IMR-90 (cell line): ENCODE measurements around the gene PRXL2B. TPM values are rescaled to one million over a fixed set of nuclear protein-coding genes. Genes with fewer than 3 reads are reported as not detected.

Experiments used
- ATAC-seq: fragments of 200-7000 bp; cut with Tn5 transposase; 2 replicates; pipeline ENCODE4 v1.9.1; 2020; ENCODE audit warnings: low read depth, mild to moderate bottlenecking, moderate library complexity
- BruUV-seq: library from RNA; stranded (reverse); fragments of 400-500 nt; replicated peaks from 2 replicates; lab custom pipeline; 2021; lab: Mats Ljungman, UMichigan
- CTCF ChIA-PET: fragments of 300-600 bp; formaldehyde crosslinking; extraction: SDS; loops from one replicate; lab custom pipeline; 2021; ENCODE audit warnings: antibody characterized with exemption; lab: Yijun Ruan, JAX
- POLR2A ChIA-PET: fragments of 300-600 bp; sonication (Branson Sonifier 250); formaldehyde crosslinking; loops from one replicate; lab custom pipeline; 2022; ENCODE audit warnings: antibody characterized with exemption; ENCODE audit not compliant: unreplicated experiment; lab: Charles Lee
- DNase-seq: peaks from one replicate; pipeline ENCODE4 v3.0.0; 2013
- H2AFZ ChIP-seq: replicated peaks from 2 replicates; pipeline ENCODE3; 2013; ENCODE audit warnings: low read length, mild to moderate bottlenecking; ENCODE audit not compliant: poor library complexity
- H2AK5ac ChIP-seq: 2 replicates; pipeline ENCODE4 v1.6.1; 2013; ENCODE audit warnings: low read depth, low read length, inconsistent platforms
- H2AK9ac ChIP-seq: replicated peaks from 2 replicates; pipeline ENCODE3; 2013; ENCODE audit warnings: mild to moderate bottlenecking, low read depth, low read length, moderate library complexity; ENCODE audit not compliant: poor library complexity
- H2BK120ac ChIP-seq: 2 replicates; pipeline ENCODE4 v1.6.1; 2013; ENCODE audit warnings: low read depth, low read length, inconsistent platforms
- H2BK15ac ChIP-seq: 3 replicates; pipeline ENCODE4 v1.6.1; 2013; ENCODE audit warnings: low read depth, low read length, inconsistent platforms
- H2BK20ac ChIP-seq: 2 replicates; pipeline ENCODE4 v1.6.1; 2013; ENCODE audit warnings: low read depth, mild to moderate bottlenecking, inconsistent platforms, low read length, moderate library complexity
- H2BK5ac ChIP-seq: 2 replicates; pipeline ENCODE4 v1.6.1; 2013; ENCODE audit warnings: mild to moderate bottlenecking, low read depth, low read length, inconsistent platforms; ENCODE audit not compliant: poor library complexity, severe bottlenecking
- H3K14ac ChIP-seq: replicated peaks from 2 replicates; pipeline ENCODE4 v1.6.1; 2013; ENCODE audit warnings: low read depth, low read length, inconsistent platforms
- H3K18ac ChIP-seq: 2 replicates; pipeline ENCODE4 v1.6.1; 2013; ENCODE audit warnings: low read depth, low read length, control low read depth
- H3K23ac ChIP-seq: 2 replicates; pipeline ENCODE4 v1.6.1; 2013; ENCODE audit warnings: low read depth, low read length, inconsistent platforms
- H3K27ac ChIP-seq: 2 replicates; pipeline ENCODE4 v1.5.1; 2013; ENCODE audit warnings: mild to moderate bottlenecking, control low read depth, low read length; ENCODE audit not compliant: insufficient read depth
- H3K27me3 ChIP-seq: 2 replicates; pipeline ENCODE4 v1.6.1; 2013; ENCODE audit warnings: low read length; ENCODE audit not compliant: control insufficient read depth, insufficient read depth
- H3K36me3 ChIP-seq: 2 replicates; pipeline ENCODE4 v1.6.1; 2013; ENCODE audit warnings: low read length, mixed read lengths; ENCODE audit not compliant: control insufficient read depth, insufficient read depth
- H3K4ac ChIP-seq: 2 replicates; pipeline ENCODE4 v1.6.1; 2013; ENCODE audit warnings: low read depth, low read length, inconsistent platforms
- H3K4me1 ChIP-seq: 2 replicates; pipeline ENCODE4 v1.6.1; 2013; ENCODE audit warnings: low read length, mixed read lengths; ENCODE audit not compliant: control insufficient read depth, insufficient read depth
- H3K4me2 ChIP-seq: 2 replicates; pipeline ENCODE4 v1.6.1; 2013; ENCODE audit warnings: low read depth, mild to moderate bottlenecking, control low read depth, low read length, moderate library complexity
- H3K4me3 ChIP-seq: 2 replicates; pipeline ENCODE4 v1.5.1; 2013; ENCODE audit warnings: low read depth, mild to moderate bottlenecking, control low read depth, low read length, moderate library complexity; ENCODE audit not compliant: insufficient read depth
- H3K56ac ChIP-seq: 2 replicates; pipeline ENCODE4 v1.6.1; 2013; ENCODE audit warnings: low read length, inconsistent platforms; ENCODE audit not compliant: insufficient read depth; ENCODE audit errors: extremely low read depth
- H3K79me1 ChIP-seq, 2 experiments: 2 replicates each; pipeline ENCODE4 v1.6.1; 2013; ENCODE audit warnings: low read length in 2 of 2, inconsistent platforms in 1 of 2, low read depth in 1 of 2
- H3K9ac ChIP-seq: 2 replicates; pipeline ENCODE4 v1.6.1; 2013; ENCODE audit warnings: low read depth, low read length, control low read depth
- H3K9me1 ChIP-seq: 2 replicates; pipeline ENCODE4 v1.6.1; 2013; ENCODE audit warnings: low read length, inconsistent platforms; ENCODE audit not compliant: insufficient read depth
- H3K9me3 ChIP-seq: 2 replicates; pipeline ENCODE4 v1.6.1; 2013; ENCODE audit warnings: low read length; ENCODE audit not compliant: control insufficient read depth, insufficient read depth
- H4K20me1 ChIP-seq: 2 replicates; pipeline ENCODE4 v1.6.1; 2013; ENCODE audit warnings: low read length, inconsistent platforms; ENCODE audit not compliant: insufficient read depth
- H4K5ac ChIP-seq: 2 replicates; pipeline ENCODE4 v1.6.1; 2013; ENCODE audit warnings: mild to moderate bottlenecking, low read depth, low read length, control low read depth
- H4K8ac ChIP-seq, 2 experiments: 2 replicates each; pipeline ENCODE4 v1.6.1; 2013; ENCODE audit warnings: low read depth in 2 of 2, low read length in 2 of 2, control low read depth in 1 of 2, inconsistent platforms in 1 of 2
- H4K91ac ChIP-seq: 2 replicates; pipeline ENCODE4 v1.6.1; 2013; ENCODE audit warnings: low read depth, low read length, inconsistent platforms; ENCODE audit not compliant: insufficient read depth
- BHLHE40 ChIP-seq: fragments of 150-350 bp; IDR thresholded peaks from 2 replicates; pipeline ENCODE4 v1.6.1; 2016; ENCODE audit warnings: mild to moderate bottlenecking, low read depth, low read length
- CEBPB ChIP-seq: IDR thresholded peaks from 2 replicates; pipeline ENCODE4 v1.6.1; 2012; ENCODE audit warnings: low read depth, low read length, improper control_type of control experiment
- CHD1 ChIP-seq: IDR thresholded peaks from 2 replicates; pipeline ENCODE4 v1.6.1; 2012; ENCODE audit warnings: low read depth, low read length, improper control_type of control experiment
- ELK1 ChIP-seq: fragments of 150-350 bp; IDR thresholded peaks from 2 replicates; pipeline ENCODE4 v1.6.1; 2016; ENCODE audit warnings: low read depth, mild to moderate bottlenecking, low read length, moderate library complexity, borderline replicate concordance
- FOS ChIP-seq: fragments of 150-350 bp; IDR thresholded peaks from 2 replicates; pipeline ENCODE4 v1.6.1; 2016; ENCODE audit warnings: low read depth, low read length
- MAFK ChIP-seq: IDR thresholded peaks from 2 replicates; pipeline ENCODE4 v1.6.1; 2012; ENCODE audit warnings: low read depth, low read length, improper control_type of control experiment
- MAZ ChIP-seq: IDR thresholded peaks from 2 replicates; pipeline ENCODE4 v1.6.1; 2012; ENCODE audit warnings: low read depth, mild to moderate bottlenecking, low read length, improper control_type of control experiment, moderate library complexity, borderline replicate concordance
- MXI1 ChIP-seq: IDR thresholded peaks from 2 replicates; pipeline ENCODE4 v1.6.1; 2012; ENCODE audit warnings: low read depth, mild to moderate bottlenecking, low read length, moderate library complexity, borderline replicate concordance
- NFE2L2 ChIP-seq: fragments of 150-350 bp; IDR thresholded peaks from 2 replicates; pipeline ENCODE4 v1.6.1; 2016; ENCODE audit warnings: low read depth, mild to moderate bottlenecking, low read length
- POLR2A ChIP-seq: IDR thresholded peaks from 2 replicates; pipeline ENCODE4 v1.6.1; 2012; ENCODE audit warnings: mild to moderate bottlenecking, low read depth, low read length
- RAD21 ChIP-seq: IDR thresholded peaks from 2 replicates; pipeline ENCODE4 v1.6.1; 2012; ENCODE audit warnings: low read length, improper control_type of control experiment
- RCOR1 ChIP-seq: IDR thresholded peaks from 2 replicates; pipeline ENCODE4 v1.6.1; 2012; ENCODE audit warnings: mild to moderate bottlenecking, low read length, improper control_type of control experiment; ENCODE audit not compliant: insufficient replicate concordance
- RFX5 ChIP-seq: IDR thresholded peaks from 2 replicates; pipeline ENCODE4 v1.8.0; 2012; ENCODE audit warnings: low read depth, mild to moderate bottlenecking, low read length, moderate library complexity
- SMC3 ChIP-seq: fragments of 150-350 bp; IDR thresholded peaks from 2 replicates; pipeline ENCODE4 v1.6.1; 2016; ENCODE audit warnings: low read depth, mild to moderate bottlenecking, antibody characterized with exemption, low read length, moderate library complexity
- USF2 ChIP-seq: fragments of 150-350 bp; IDR thresholded peaks from 2 replicates; pipeline ENCODE4 v1.6.1; 2017; ENCODE audit warnings: mild to moderate bottlenecking, antibody characterized with exemption, low read length, low read depth
- WGBS, 2 experiments: methylation state at CpG; one replicate each; pipeline versions ENCODE4 v1.1.5 to v1.1.7; 2013; ENCODE audit warnings: missing lambda C conversion rate in 2 of 2; ENCODE audit not compliant: insufficient read length in 1 of 2; ENCODE audit errors: extremely low coverage in 2 of 2; 5-methylcytosine and 5-hydroxymethylcytosine counted together
- dilution Hi-C: fragments of 300-500 bp; cut with HindIII; formaldehyde crosslinking; loops from one replicate; pipeline ENCODE4 v1.14.3; 2018; ENCODE audit warnings: low sequenced_read_pairs; ENCODE audit not compliant: unreplicated experiment
- in situ Hi-C: fragments of 300-500 bp; cut with MboI; formaldehyde crosslinking; loops from 3 replicates; pipeline ENCODE4 v1.14.3; 2019; ENCODE audit warnings: low sequenced_read_pairs, inconsistent platforms, mixed read lengths
- intact Hi-C: fragments of 100-400 bp; cut with micrococcal nuclease; formaldehyde crosslinking; loops from 2 replicates; pipeline ENCODE4 v1.10.0; 2022
- polyA plus RNA-seq, 3 experiments: library from polyadenylated mRNA; depleted of rRNA; stranded (reverse); fragments of >200 nt; gene quantifications; 2 replicates each; pipeline ENCODE4 v1.2.3, GENCODE V29; 2012; ENCODE audit warnings: low replicate concordance in 1 of 3
- total RNA-seq: library from RNA; depleted of rRNA; stranded (reverse); fragments of >200 nt; gene quantifications from 2 replicates; pipeline ENCODE4 v1.2.3, GENCODE V29; 2012

Gene PRXL2B
- total and polyA plus RNA-seq, 2 of the 4 experiments (the other 2 are of a cell fraction) = 10.9 to 22.3 TPM

DNA sequence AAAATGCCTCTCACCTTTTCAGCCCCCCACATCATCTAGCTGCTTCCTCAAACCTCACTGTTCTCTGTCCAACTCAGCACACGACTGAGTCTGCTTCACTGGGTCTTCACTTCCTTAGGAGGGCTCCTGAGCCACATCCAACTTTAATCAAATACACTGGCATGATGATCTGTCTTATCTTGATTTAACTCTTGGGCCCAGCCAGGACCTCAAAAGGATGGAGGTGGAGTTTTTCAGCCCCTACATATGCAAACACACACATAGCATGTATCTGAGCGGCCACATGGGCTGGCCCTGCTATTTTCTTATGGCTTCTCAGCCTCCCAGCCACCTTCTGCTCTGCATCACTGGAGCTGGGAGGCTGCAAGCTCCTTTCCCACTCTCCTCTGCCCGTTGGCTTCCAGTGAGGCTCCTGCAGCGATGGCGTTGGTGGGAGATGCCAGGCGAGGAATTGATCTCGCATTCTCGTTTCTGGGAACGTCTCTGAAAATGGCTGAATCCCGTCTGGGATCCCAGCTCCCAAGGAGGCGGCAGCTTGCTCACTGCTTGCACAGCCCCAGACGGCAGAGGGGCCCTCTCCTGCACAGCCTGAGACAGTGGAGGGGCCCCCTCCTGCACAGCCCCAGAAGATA lies 1.8 kb upstream of the PRXL2B start:
- 9% methylated on average over 1 of the region's 12 CpGs; no CpG with 5 or more reads in 1 of the 2 experiments for WGBS, 2 experiments
- ATAC-seq = no peak
- in situ Hi-C loops = no loop called here
- TF ChIP-seq RAD21 (no peak), MAZ (no peak), MAFK (no peak), CEBPB (no peak), USF2 (no peak), BHLHE40 (no peak), ELK1 (no peak), SMC3 (no peak), POLR2A (no peak), CHD1 (no peak), MXI1 (no peak), NFE2L2 (no peak), RFX5 (no peak), RCOR1 (no peak), FOS (no peak)

More for the DNA sequence above, 1.8 kb upstream of the PRXL2B start:
- no peak overlapping the region for H2BK5ac ChIP-seq
- H4K5ac ChIP-seq = peak overlapping the region; percentile 30; the same call in 1 of the 2 replicates
- H2BK20ac ChIP-seq = no peak overlapping the region
- H3K27ac ChIP-seq = no peak overlapping the region
- H2AFZ ChIP-seq = peak overlapping the region; percentile 47
- H2AK9ac ChIP-seq = peak overlapping the region; percentile 97
- no peak overlapping the region; the same call in 1 of the 2 replicates for H3K4me3 ChIP-seq
- peaks cover 1% of the 10 kb centered on the region for H3K27me3 ChIP-seq
- ChIA-PET CTCF (no interaction called here), POLR2A (interaction anchor here (0.5 kb wide), 1 partner anchor 1232 kb away, joined by 3 read pairs; no protein-coding TSS in a partner anchor)
- no peak overlapping the region for H2BK120ac ChIP-seq
- no peak overlapping the region for H2BK15ac ChIP-seq
- H2AK5ac ChIP-seq = no peak overlapping the region
- no peak overlapping the region for H4K91ac ChIP-seq
- H3K4me1 ChIP-seq = peaks cover 14% of the 10 kb centered on the region
- peaks cover 5% of the 10 kb centered on the region for H3K9me1 ChIP-seq
- dilution Hi-C loops (no loop called here), intact Hi-C loops (no loop called here)
- no peak overlapping the region for H3K56ac ChIP-seq
- H3K9me3 ChIP-seq = no peaks in the 10 kb centered on the region
- H3K23ac ChIP-seq = no peak overlapping the region
- peaks cover 0 to 26% of the 10 kb centered on the region in 2 experiments; a peak in 2 of 4 replicates for H3K79me1 ChIP-seq
- DNase-seq = no peak
- no TSS peak for BruUV-seq
- H3K18ac ChIP-seq = no peak overlapping the region
- peaks cover 2% of the 10 kb centered on the region; the same call in 1 of the 2 replicates for H3K36me3 ChIP-seq
- H3K9ac ChIP-seq = no peak overlapping the region
- 0 out of 2 replicates have a peak overlapping the region, but pooled peaks have one; percentile 22 for H3K4ac ChIP-seq
- no peak overlapping the region for H3K14ac ChIP-seq
- H4K20me1 ChIP-seq = no peaks in the 10 kb centered on the region; the same call in 1 of the 2 replicates
- H3K4me2 ChIP-seq = peak overlapping the region; percentile 40; the same call in 1 of the 2 replicates
- peak overlapping the region; percentile 13 to 97; a peak in 1 of 4 replicates for H4K8ac ChIP-seq
